Stimulated activated CD8-positive, alpha-beta memory T cell treated with anti-CD3 and anti-CD28 coated beads, Interleukin-2, amount 100 ng/mL, for 1 hour (primary cell): ENCODE data around the gene SKI.

ENCODE experiments used
- DNase-seq, 2 donors: peaks; one replicate each; pipeline ENCODE4 v3.0.0-alpha.2; 2020; ENCODE audit warnings: low read depth in 2 of 2

SKI gene

GRCh38 chr1:2306151-2306978, 78.2 kb downstream of the SKI start:
- no peak for DNase-seq

- no peak for DNase-seq
These were observed 79.0 kb downstream of the SKI start for GRCh38 chr1:2307064-2307605.

GRCh38 chr1:2307972-2308371, 79.9 kb downstream of the SKI start:
- DNase-seq: no peak

GRCh38 chr1:2308844-2309243, 80.7 kb downstream of the SKI start:
- no peak for DNase-seq

DNA sequence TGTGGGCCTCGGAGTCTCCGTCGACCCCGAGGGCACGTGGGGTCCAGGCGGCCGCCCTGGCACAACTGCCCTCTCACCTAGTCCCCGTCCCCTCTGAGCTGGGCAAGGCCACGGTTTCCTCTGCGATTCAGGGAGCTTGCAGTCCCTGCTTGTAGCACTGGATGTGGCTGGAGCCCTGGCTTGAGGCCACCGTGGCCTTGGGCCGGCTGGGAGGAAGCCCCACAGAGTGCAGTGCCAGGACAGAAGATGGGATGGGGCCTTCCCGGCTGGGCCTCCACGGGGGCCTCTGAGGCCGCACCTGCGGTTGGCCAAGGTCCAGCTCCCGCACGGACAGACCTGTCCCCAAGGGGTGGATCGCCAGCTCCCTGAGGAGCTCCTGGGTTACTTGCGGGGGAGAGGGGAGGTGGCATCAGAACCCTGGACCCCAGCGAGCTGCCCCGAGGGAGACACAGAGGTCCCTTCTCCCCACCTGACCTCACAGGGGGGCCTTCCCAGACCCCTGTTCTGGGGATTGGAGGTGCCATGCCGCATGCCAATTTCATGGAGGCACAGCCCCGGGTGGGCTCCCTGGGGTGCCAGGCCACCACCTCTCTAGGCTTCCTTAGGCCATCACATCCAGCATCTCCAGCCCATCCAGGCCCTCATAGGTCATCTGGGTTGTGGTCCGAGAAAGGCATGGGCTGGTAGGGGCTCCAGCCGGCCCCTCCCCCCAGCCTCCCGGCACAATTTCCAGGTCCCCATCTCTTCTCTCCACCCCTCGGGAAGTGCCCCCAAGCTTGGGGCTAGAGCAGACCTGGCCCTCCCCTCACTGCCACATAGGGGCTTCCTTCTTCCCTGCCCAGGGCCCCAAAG, 82.4 kb downstream of the SKI start:
- no peak for DNase-seq

DNA sequence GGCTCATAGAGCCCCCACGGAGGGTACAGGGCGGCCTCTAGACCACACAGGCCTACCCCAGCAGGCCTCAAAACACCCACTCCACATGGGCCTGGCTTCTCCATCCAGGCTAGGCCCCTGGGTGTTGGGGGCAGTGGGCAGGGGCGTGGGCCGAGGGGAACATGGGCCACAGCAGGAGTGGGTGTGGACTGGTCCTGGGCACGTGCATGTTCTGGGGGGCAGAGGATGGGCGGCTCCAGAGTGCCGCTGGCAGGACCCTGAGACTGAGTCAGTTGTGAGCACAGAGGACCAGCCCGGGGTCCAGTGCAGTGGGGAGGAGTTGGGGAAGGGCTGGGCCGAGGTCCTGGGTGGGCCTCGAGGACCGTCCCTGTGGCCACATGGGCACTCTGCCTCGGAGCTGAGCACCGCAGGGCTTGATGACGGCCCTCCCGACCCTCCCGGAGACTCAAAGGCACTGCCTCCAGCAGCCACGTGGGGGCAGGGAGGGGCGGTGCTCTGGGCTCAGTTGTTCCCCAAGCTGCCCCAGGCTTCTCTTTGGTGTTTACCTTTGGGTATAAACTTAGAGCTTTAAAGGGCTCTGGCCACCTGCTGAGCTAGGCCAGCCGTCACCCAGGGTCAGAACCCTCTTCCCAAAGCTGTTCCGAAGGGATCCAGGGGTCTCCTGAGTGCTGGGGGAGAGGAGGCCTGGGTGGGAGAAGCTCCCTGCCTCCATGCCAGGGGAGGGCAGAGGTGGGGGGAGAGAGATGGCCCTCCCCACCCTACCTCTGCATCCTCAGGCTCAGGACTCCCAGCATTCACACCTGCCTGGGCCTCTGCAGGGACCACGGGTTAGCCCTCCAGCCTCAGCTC, 83.3 kb downstream of the SKI start:
- peak; percentile 26 to 52 for DNase-seq

GRCh38 chr1:2312160-2312514, 84.0 kb downstream of the SKI start:
- no peak for DNase-seq

- no peak for DNase-seq
These were observed 84.6 kb downstream of the SKI start for GRCh38 chr1:2312515-2313301.

- no peak for DNase-seq
These were observed 85.6 kb downstream of the SKI start for GRCh38 chr1:2313651-2314261.

GRCh38 chr1:2314273-2314802, 86.2 kb downstream of the SKI start:
- no peak for DNase-seq

DNA sequence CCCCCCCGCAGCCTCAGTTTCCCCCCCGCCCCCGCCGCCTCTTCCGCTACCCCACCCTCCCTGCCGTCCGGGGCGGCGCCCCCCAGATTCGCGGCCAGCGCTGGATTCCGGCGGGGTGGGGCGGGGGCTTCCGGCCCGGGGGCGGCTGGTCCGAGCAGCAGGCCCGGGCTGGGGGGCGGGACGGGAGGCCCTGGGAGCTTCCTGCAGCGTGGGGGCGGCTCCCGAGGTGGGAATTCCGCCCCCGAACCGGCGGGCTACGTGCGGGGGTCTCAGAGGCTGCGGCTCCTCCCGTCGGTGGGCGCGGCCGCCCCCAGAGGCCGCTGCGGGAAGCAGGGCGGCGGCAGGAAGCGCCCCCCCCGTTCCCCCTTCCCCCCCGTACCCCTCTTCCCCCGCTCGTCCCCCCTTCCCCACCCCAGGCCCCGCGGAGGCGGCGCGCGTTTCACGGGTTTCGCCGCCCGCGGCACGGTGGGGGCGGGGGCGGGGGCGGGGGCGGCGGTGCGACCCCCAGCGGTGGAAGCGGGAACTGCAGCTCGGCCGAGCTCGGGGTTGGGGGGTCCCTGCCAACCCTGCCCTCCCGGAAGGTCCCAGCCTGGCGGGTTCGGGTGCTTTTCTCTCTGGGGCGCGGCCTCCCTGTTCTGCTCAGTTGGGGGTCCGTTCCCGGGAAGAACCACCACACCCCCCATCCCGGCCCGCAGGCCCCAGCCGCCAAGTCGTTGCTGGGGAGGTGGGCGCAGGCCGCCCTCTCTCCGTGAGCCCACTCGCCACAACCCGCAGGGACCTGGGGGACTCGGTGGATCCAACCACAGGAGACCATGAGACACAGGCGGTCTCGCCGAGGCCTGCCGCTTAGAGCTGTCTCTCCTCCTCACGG, 86.9 kb downstream of the SKI start:
- DNase-seq: peak; percentile 46 to 54

- DNase-seq: no peak
These were observed 87.7 kb downstream of the SKI start for GRCh38 chr1:2315674-2316450.

GRCh38 chr1:2316451-2316961, 88.4 kb downstream of the SKI start:
- DNase-seq: no peak

DNA sequence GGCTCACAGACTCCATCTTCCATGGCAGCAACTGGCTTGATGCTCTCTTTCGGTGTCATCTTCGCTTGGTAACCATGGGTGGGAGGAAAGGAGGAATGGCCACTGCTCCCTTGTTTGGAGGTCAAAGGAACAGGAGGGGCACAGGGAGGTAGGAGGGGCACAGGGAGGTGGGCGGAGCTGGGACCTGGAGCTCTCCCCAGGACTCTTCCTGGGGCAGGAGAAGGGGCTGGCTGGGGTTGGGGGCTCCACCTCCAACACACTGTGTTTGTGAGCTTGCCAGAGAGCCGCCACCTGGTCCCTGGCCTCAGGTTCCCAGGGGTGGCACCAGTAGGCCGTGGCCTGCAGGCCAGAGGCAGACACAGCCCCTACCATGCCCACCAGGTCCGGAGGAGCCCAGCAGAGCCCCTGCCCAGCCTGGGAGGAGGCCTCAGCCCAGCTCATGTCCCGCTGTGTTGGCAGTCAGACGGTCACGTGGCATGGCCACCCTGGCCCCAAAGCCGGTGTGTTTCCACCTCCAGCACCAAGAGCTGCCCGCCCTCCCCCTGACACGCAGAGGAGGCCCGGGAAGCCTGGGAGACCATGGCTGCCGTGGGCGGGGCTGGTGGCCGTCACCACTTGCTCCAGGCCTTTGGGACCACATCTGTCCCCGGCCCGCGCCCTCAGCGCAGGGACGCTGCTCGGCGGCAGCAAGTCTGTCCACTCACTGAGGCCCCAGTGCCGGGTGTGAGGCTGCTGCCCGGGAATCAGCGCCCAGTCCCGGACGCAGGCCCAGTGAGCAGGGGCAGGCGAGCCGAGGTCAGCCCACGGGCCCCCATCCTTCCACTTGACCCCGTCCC, 89.3 kb downstream of the SKI start:
- no peak for DNase-seq

- DNase-seq: no peak
These were observed 90.5 kb downstream of the SKI start for GRCh38 chr1:2318314-2319278.

DNA sequence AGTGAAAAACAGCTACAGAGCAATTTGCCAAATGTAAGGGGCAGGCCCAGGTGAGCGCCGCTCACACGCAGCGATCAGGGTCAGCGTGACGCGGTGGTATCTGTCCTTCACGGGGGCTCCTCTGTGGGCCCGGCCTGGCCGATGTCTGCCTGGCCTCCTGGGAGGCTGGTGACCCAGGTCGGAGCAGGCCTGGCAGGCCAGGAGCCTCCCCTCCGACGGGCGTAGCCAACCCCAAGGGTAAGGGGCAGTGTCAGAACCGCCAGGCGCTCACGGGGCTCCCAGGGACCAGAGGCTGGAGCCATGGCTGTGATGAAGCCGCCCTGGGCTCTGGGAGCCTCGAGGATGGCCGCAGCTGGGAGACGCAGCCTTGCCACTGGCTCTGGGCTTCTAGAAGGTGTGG, 91.2 kb downstream of the SKI start:
- no peak for DNase-seq
